GM12892 (cell line): ENCODE results near the gene MAP2K3.
"Not testable (repeated sequence)": the region's sequence is repeated elsewhere in the genome, so short reads cannot be mapped to it uniquely, and the experiment has no call there.

Experiments used
- DNase-seq: peaks from one replicate; pipeline ENCODE4 v3.0.0; 2011; ENCODE audit not compliant: insufficient read length
- FAIRE-seq: peaks from 2 replicates; lab custom pipeline; 2011; peaks lifted over from hg19 to GRCh38; lab: Jason Lieb, UNC
- POLR2A ChIP-seq: IDR thresholded peaks from 2 replicates; pipeline ENCODE4 v1.6.1; 2011; ENCODE audit warnings: low read depth, low read length, control low read depth
- POLR2AphosphoS5 ChIP-seq: IDR thresholded peaks from 2 replicates; pipeline ENCODE4 v1.6.1; 2011; ENCODE audit warnings: low read depth, low read length, control low read depth
- TAF1 ChIP-seq: IDR thresholded peaks from 2 replicates; pipeline ENCODE4 v1.6.1; 2011; ENCODE audit warnings: low read depth, mild to moderate bottlenecking, control low read depth, low read length, borderline replicate concordance

The MAP2K3 gene

DNA sequence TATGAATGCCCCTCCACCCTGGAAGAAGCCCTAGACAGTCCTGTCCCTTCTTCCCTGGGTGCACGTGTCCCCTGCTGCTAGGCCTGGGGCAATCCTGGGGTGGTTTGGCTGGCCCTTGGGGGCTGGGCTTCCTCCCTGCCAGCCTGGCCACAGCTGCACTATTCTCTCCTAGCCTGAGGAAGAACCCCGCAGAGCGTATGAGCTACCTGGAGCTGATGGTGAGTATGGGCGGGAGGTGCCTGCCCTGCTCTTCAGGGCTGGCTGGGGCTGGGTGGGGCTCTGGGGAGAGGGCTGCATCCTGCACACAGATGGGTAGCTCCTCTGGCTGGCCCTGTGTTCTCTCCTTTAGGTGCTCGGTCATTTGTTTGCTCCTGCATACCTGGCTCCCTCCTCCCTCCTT, 28.8 kb downstream of the MAP2K3 start:
- DNase-seq = no peak
- no peak for FAIRE-seq
- TF ChIP-seq POLR2AphosphoS5 = no peak
- no peak for TF ChIP-seq TAF1
- no peak for TF ChIP-seq POLR2A

DNA sequence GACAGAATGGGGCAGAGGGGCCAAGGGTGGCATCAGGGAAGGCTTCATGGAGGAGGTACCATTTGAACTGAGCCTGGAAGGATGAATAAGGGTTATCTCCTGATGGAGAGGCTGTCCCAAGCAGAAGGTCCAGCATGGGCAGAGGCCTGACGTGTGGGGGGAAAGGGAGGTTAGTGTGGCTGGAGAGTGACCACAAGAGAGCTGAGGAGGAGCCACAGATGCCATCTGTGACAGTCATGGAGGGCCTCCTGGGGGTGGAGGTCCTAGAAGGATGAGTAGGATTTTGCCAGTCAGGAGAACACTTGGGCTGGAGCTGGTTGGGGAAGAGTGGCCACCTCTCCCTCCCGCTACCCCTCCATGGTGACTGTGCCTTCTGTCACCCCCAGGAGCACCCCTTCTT, 29.2 kb downstream of the MAP2K3 start:
- not testable (repeated sequence) for DNase-seq, FAIRE-seq

DNA sequence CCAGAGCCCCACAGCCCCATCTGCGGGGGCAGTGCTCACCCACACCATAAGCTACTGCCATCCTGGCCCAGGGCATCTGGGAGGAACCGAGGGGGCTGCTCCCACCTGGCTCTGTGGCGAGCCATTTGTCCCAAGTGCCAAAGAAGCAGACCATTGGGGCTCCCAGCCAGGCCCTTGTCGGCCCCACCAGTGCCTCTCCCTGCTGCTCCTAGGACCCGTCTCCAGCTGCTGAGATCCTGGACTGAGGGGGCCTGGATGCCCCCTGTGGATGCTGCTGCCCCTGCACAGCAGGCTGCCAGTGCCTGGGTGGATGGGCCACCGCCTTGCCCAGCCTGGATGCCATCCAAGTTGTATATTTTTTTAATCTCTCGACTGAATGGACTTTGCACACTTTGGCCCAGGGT, 29.8 kb downstream of the MAP2K3 start:
- DNase-seq, FAIRE-seq: not testable (repeated sequence)

DNA sequence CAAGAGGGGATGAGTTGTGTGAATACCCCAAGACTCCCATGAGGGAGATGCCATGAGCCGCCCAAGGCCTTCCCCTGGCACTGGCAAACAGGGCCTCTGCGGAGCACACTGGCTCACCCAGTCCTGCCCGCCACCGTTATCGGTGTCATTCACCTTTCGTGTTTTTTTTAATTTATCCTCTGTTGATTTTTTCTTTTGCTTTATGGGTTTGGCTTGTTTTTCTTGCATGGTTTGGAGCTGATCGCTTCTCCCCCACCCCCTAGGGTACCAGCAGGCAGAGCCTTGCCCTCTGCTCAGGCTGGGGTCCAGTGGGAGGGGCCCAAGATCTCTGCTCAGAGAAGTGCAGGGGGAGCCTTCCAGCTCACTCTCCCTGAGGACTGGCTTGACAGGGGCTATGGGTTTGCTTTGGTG, 30.2 kb downstream of the MAP2K3 start:
- DNase-seq, FAIRE-seq: not testable (repeated sequence)

DNA sequence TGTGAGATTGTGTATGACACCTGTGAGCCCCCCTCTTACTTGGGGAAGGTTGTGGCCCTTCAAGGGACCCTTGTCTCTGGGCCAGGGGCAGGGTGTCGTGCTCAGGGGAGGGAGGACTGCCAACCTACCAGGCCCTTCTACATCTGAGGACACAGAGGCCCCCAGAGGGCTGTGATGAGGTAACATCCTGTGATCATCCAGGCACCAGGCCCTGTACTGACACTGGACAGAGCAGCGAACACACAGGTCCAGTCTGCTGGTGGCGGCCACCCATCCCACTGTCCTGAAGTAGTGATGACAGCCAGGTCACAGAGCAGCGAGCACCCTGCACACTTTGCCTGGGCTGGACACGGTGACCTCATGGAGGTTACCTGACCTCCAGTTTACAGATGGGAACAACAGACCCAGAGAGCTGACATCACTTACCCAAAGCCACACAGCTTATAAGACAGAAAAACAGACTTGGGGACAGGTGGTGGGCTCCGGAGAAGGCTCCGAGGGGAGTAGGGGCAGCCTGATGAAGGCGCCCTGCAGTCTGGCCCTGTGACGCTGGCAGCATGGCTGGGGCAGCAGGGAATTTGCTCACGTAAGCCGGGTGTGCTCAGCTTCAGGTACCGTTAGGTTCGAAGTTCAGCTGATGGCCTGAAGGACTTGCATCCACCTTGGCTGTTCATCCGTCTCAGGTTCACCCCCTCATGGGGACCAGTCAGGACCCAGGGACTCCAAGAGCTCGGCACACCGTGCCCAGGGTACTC, 30.9 kb downstream of the MAP2K3 start:
- not testable (repeated sequence) for FAIRE-seq, DNase-seq

DNA sequence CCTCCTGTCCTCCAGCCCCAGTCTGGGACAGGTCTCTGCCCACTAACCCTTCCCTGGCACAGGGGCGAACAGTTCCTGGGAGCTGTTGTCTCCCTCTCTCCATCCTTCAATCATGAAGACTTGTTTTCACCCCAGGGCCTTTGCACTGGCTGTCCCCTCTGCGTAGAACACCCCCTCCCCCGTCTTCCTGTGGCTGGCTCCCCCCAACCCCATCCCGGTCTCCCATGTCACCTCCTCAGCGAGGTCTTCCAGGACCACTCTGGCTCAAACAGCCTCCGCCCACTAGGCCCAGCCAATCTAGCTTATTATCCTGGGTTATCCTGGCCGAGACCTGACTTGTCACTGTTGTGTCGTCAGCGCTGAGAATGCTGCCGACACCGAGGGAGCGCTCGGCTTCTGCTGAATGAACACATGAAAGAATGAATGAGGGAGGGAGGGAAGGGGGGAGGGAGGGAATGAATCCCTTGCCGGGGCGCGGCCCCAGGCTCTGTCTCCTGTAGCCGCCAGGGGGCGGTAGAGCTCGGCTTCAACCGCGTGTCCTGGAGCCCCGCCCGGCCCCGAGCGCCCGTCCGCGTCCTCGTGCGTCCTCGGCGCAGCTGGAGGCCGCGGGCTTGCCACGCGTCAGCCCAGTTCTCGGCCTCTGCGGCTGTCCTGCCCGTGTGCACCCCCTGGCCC, 31.8 kb downstream of the MAP2K3 start:
- not testable (repeated sequence) for DNase-seq
- peak; percentile 79 for FAIRE-seq

DNA sequence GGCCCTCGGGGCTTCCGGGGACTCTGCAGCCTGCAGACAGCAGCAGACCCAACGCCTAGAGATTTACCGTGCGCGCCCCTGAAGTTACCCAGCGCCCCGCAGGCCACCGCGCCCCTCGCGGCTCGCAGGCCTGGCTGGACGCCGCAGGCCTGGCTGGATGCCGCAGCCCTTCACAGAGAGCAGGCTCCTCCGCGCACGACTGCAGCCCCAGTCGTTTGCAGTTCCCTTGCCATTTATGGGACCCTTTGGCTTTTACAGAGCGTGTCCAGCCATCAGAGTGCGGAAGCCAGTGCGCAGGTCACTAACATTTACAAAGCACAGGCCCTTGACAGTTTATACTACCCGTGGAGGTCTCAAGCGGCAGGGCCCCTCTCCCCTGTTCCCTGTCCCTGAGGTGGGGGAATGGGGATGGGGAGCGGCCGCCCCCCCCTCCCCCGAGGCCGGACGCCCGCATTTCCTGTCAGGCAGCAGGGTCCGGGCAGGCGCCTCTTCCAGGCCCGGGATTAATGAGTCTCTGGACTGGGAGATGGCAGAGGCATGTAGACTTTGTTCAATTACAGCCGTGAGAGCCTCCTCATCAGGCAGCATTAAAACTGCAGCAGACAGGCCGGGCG, 32.5 kb downstream of the MAP2K3 start:
- not testable (repeated sequence) for FAIRE-seq, DNase-seq

DNA sequence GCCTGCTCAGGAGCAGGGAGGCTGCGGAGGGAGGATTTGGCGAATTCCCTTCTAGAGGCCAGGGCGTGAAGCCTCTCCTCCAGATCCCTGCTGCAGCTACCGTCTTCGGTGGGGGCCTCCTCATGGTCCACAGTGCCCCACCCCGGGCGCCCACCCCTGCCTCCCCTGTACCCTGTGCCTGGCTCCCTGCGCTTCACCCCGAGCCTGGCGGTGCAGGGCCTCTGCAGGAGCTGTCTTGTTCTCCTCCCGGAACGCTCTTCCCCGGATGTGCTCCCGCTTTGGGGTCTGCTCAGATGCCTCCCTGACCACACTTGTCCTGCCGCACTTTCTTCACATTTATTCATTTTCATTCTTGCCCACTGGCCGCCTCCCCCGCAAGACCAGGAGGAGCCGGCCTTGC, 33.3 kb downstream of the MAP2K3 start:
- FAIRE-seq, DNase-seq: not testable (repeated sequence)

DNA sequence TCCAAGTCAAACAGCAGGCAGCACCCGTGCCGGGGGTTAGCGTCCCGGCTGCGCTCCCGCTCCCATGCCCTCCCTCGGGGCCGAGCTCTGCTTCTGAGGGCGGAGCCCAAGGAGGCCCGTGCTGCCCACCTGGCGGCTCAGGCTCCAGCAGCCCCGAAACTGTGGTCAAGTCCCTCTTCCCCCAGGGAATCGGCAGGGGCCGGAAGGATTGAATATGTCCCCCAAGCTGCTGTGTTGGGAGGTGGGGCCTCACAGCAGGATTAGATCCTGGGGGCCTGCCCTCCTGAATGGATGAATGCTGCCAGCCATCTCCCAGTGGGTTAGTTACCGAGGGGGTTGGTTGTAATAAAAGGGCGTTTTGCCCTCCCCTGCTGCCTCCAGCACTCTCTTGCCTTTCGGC, 33.9 kb downstream of the MAP2K3 start:
- TF ChIP-seq POLR2AphosphoS5 (no peak), TAF1 (no peak), POLR2A (no peak)
- no peak for DNase-seq
- no peak for FAIRE-seq

DNA sequence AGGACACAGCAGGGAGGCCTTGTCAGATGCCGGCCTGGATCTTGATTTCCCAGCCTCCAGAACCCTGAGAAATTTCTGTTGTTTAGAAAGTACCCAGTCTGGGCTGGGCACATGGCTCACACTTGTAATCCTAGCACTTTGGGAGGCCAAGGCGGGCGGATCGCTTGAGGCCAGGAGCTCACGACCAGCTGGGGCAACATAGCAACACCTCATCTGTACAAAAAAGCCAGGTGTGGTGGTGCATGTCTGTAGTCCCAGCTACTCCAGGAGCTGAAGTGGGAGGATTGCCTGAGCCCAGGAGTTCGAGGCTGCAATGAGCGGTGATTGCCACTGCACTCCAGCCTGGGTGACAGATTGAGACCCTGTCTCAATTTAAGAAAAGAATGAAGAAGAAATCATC, 34.3 kb downstream of the MAP2K3 start:
- DNase-seq, FAIRE-seq: not testable (repeated sequence)

DNA sequence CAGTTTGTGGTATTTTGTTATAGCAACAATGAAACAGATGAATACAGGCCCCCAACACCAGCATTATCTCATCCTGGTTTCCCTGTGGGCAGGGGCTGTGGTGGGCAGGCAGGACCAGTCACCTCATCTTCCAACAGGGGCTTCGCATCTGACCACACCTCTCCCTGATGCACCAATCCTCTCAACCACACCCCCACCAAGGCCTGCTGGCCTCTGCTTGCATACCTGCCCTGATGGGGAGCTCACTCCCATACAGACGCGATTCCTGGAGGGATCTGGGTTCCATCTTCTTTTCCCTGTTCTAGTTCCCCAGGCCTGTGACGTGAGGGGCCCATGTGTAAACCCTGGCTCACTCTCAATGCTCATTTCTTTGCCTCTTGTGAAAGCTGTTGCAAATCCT, 34.7 kb downstream of the MAP2K3 start:
- DNase-seq, FAIRE-seq: not testable (repeated sequence)

DNA sequence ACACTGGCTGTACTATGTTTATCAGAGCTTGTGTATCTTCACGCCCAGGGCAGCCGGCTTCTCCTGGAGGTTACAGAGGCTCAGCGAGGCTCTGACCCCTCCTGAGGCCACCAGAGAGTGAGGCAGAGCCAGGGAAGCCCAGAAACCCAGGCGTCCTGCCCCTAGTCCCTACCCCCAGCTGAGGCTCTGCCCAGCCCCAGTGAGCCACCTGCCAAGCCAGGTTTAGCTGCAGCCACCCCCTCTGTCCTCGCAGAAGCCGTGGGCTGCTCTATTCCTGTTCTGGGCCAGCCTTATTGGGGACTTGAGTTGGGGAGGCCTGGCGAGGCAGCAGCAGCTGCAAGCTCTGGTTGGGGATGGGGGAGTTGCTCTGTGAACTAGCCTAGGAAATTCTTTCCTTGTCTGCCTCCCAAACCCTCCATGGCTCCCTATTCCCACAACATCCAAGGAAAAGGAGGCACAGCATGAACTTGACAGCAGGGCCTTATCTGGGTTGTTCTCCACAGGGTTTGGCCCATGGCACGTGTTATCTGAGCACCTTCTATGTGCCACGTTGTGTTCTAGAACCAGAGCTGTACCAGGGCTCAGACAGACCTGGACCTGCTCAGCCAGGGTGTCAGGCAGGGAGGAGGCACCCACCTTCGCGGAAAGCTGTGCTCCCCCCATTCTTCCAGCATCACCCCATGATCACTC, 35.3 kb downstream of the MAP2K3 start:
- not testable (repeated sequence) for FAIRE-seq, DNase-seq

DNA sequence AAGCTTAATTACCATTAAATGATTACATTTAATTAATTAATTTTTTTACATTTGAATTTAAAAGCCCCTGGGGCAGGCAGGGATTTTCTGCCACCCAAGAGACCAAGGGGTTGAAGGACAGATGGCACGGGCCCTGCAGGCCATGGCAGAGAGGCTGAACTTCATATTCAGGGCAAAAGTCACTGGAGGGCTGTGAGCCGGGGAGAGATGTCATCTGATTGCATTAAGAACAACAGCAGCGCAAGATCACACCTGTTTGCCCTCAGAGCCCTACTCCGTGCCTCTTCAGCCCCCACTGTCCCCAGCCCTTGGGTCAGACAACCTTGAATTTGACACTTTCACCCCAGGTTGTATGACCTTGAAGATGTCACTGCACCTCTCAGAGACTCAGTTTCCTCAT, 35.9 kb downstream of the MAP2K3 start:
- not testable (repeated sequence) for FAIRE-seq, DNase-seq

DNA sequence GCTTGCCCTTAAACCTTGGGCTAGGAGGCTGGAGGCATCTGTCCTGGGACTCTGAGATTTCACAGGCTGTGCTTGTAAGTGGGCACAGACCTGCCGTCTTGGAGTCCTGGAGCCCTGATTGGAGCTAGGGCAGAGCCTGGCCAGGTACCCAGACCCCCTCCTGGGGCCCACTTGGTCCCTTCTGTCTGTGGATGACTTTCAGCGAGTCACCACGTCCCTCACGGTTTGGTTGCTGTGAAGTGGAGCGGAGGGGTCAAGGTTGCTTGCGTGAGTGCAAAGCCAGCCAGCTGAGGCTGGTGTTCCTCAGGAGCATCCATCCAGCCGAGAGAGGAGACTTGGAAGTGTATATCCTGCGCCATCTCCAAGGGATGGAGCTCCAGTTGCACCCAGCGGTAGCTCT, 36.5 kb downstream of the MAP2K3 start:
- FAIRE-seq, DNase-seq: not testable (repeated sequence)

DNA sequence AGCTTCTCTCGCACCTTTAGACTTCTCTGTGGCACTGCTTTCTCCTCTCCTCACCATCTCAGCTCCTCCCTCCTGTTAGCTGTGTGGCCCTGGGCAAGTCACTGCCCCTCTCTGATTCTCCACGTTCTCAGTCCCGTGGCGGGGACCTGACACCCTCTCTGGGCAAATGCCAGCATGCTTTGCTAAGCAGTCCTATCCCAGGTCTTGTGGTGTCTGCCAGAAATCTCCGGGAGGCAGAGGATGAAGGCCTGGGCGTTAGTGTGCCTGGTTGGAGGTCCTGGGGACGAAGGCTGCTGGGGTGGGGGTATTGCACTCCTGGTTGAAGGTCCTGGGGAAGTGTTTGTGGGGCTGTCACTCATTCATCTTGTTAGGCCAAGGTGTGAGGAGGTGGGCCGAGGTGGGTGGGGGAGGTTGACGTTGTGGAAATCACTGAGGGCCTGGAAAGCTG, 37.3 kb downstream of the MAP2K3 start:
- not testable (repeated sequence) for FAIRE-seq, DNase-seq

DNA sequence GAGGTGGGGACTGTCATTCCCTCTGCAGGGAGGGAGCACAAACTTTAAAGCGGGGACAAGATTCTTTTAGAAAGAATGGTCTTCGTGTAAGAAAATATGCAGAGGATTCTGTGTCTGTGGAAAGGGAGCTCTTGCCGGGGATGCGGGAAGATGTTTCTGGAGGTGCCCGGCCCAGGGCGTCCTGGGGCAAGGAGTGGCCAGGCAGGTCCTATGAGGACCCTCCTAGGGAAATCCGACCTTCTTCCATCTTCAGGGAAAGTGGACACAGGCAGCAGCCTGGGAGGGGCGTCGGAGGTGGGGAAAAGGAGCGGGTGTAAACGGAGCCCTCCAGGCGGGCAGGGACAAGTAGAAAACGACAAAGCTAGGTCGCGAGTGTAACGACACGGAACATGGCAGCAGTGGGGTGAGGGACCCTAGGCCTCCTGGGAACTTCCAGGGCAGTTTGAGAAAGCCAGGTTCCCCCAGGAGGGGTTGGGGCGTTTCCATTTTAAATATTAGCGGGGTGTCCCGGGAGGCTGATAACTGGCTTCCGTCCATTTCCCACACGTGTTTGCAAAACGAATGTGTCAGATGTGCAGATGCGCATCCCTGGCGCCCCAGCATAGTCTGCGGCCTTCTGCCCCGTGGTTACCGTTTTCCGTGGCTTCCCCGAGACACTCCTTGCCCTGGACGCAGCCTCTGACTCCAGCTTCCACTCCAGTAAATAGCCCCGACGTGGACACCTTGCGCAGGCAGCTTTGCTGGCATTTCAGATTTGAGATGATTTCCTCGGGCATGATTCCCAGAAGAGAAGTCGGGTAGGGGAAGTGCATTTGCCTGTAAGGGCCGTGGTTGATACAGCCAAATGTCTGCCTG, 39.0 kb downstream of the MAP2K3 start:
- FAIRE-seq, DNase-seq: not testable (repeated sequence)

DNA sequence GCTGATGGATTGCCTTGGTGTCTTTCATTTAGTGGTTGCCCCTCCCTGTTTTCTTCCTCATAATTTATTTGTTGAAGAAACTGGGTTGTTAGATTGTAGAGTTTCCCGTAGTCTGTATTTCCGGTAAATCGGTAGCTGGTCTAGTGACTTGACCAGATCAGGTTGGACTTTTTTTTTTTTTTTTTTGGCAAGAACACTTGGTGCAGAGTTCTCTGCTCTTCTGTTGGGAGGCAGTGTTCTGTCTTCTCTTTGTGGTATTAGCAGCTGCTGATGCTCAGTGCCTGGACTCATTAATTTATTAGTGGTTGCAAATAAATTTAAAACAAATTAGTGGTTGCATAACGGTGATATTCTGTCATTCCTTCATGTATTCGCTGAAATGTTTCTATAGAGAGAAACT, 40.2 kb downstream of the MAP2K3 start:
- not testable (repeated sequence) for DNase-seq, FAIRE-seq

DNA sequence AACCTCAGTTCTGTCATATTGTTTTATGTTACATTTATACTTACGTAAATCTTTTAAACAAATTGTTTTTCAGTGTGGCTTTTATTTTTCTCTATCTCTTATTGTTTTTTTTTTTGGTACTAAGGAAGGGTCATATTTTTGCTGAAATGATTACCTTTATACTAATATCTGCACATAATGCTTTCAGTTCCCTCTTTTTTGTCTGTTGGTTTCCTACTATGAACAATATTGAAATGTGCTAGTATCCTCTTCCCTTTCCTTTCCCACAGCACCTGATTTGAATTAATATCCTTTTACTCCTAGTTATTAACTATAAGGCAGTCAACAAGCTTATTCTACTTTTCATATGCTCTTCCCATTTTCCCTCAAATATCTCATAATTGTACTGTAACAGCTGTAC, 43.4 kb downstream of the MAP2K3 start:
- not testable (repeated sequence) for FAIRE-seq, DNase-seq
